A673 (cell line): ENCODE data around the gene KRTAP4-4. TPM values are rescaled to one million over a fixed set of nuclear protein-coding genes. Genes with fewer than 3 reads are reported as not detected.

Experiments
- BruUV-seq: library from RNA; stranded (reverse); fragments of 400-500 nt; replicated peaks from 2 replicates; lab custom pipeline; 2021; lab: Mats Ljungman, UMichigan
- CTCF ChIA-PET: fragments of 300-600 bp; sonication (Branson Sonifier 250); formaldehyde crosslinking; loops from one replicate; lab custom pipeline; 2022; ENCODE audit warnings: antibody characterized with exemption; lab: Charles Lee
- POLR2A ChIA-PET: fragments of 300-600 bp; sonication (Branson Sonifier 250); formaldehyde crosslinking; loops from one replicate; lab custom pipeline; 2022; ENCODE audit warnings: antibody characterized with exemption; ENCODE audit not compliant: low non-redundant PET; lab: Charles Lee
- DNase-seq: peaks from one replicate; pipeline ENCODE4 v3.0.0-alpha.2; 2015; ENCODE audit warnings: low spot score
- H3K27ac ChIP-seq: fragments of 200-600 bp; sonication (generic); 2 replicates; pipeline ENCODE4 v1.5.1; 2016; ENCODE audit warnings: mixed run types, low read depth, mild to moderate bottlenecking, mixed read lengths, antibody characterized with exemption, low read length; ENCODE audit not compliant: poor library complexity, severe bottlenecking
- H3K27me3 ChIP-seq: fragments of 200-600 bp; sonication (generic); replicated peaks from 2 replicates; pipeline ENCODE4 v1.6.1; 2017; ENCODE audit warnings: mixed run types, low read depth, mild to moderate bottlenecking, mixed read lengths, antibody characterized with exemption, low read length; ENCODE audit not compliant: insufficient read depth, poor library complexity
- H3K36me3 ChIP-seq: fragments of 200-600 bp; sonication (generic); 2 replicates; pipeline ENCODE4 v1.6.1; 2016; ENCODE audit warnings: mixed run types, mild to moderate bottlenecking, mixed read lengths, antibody characterized with exemption, low read length; ENCODE audit not compliant: insufficient read depth, poor library complexity, severe bottlenecking
- H3K4me1 ChIP-seq: fragments of 200-600 bp; sonication (generic); 2 replicates; pipeline ENCODE4 v1.6.1; 2017; ENCODE audit warnings: mixed run types, mild to moderate bottlenecking, mixed read lengths, antibody characterized with exemption, low read length; ENCODE audit not compliant: insufficient read depth, poor library complexity, severe bottlenecking
- H3K4me3 ChIP-seq: fragments of 200-600 bp; sonication (generic); 2 replicates; pipeline ENCODE4 v1.5.1; 2016; ENCODE audit warnings: low read depth, mixed run types, mild to moderate bottlenecking, mixed read lengths, low read length; ENCODE audit not compliant: poor library complexity, severe bottlenecking
- H3K9me3 ChIP-seq: fragments of 200-600 bp; sonication (generic); 2 replicates; pipeline ENCODE4 v1.6.1; 2016; ENCODE audit warnings: mixed run types, low read depth, mild to moderate bottlenecking, mixed read lengths, antibody characterized with exemption, low read length; ENCODE audit not compliant: poor library complexity, severe bottlenecking
- CTCF ChIP-seq: fragments of 300-800, 200-600 bp; sonication (generic); conservative IDR thresholded peaks from 2 replicates; pipeline ENCODE4 v1.5.1; 2017; ENCODE audit warnings: low read depth, mild to moderate bottlenecking, antibody characterized with exemption, low read length, moderate library complexity, mixed read lengths
- EZH2 ChIP-seq: fragments of 200-600 bp; sonication (generic); IDR thresholded peaks from 2 replicates; pipeline ENCODE4 v1.6.1; 2017; ENCODE audit warnings: borderline replicate concordance, low read depth, mild to moderate bottlenecking, mixed read lengths, antibody characterized with exemption, low read length; ENCODE audit not compliant: poor library complexity, severe bottlenecking
- intact Hi-C: fragments of 100-400 bp; cut with micrococcal nuclease; formaldehyde crosslinking; loops from one replicate; pipeline ENCODE4 v1.10.0; 2022; ENCODE audit not compliant: unreplicated experiment
- total RNA-seq: library from RNA; stranded (reverse); gene quantifications from 2 replicates; pipeline ENCODE4 v1.2.3, GENCODE V29; 2021

Gene KRTAP4-4
- total RNA-seq, 1 experiment from 2014 or later, result not detected

GRCh38 chr17:41177727-41178271 lies 17.3 kb upstream of the KRTAP4-4 start, which contains the start of gene KRTAP4-2:
Gene KRTAP4-2 (minus strand): TSS chr17:41178221. CDS start chr17:41178164, 57 bp downstream.
- H3K27me3 ChIP-seq, result no peaks in the 10 kb centered on the region
- H3K27ac ChIP-seq, result no peak within 1 kb of the TSS
- no peak for DNase-seq
- BruUV-seq, result no TSS peak
- H3K4me3 ChIP-seq, result no peak within 1 kb of the TSS
- CTCF ChIA-PET, result no interaction called here
- H3K4me1 ChIP-seq, result no peaks in the 10 kb centered on the region
- no peaks in the 10 kb centered on the region for H3K9me3 ChIP-seq
- no peaks in the 10 kb centered on the region for H3K36me3 ChIP-seq
- POLR2A ChIA-PET, result no interaction called here
- intact Hi-C loops, result no loop called here
- TF ChIP-seq EZH2 (no peak), CTCF (no peak)

- BruUV-seq, result no TSS peak
- H3K27me3 ChIP-seq, result no peaks in the 10 kb centered on the region
- H3K36me3 ChIP-seq, result no peaks in the 10 kb centered on the region
- H3K27ac ChIP-seq, result no peak overlapping the region
- intact Hi-C loops, result no loop called here
- ChIA-PET CTCF (no interaction called here), POLR2A (no interaction called here)
- no peaks in the 10 kb centered on the region for H3K4me1 ChIP-seq
- no peaks in the 10 kb centered on the region for H3K9me3 ChIP-seq
- no peak for DNase-seq
- TF ChIP-seq EZH2, result no peak
- TF ChIP-seq CTCF, result no peak
- no peak overlapping the region for H3K4me3 ChIP-seq
Measured at GRCh38 chr17:41176744-41177387, 16.3 kb upstream of the KRTAP4-4 start.

GRCh38 chr17:41171886-41172285 lies 11.3 kb upstream of the KRTAP4-4 start:
- CTCF ChIA-PET, result no interaction called here
- Histone ChIP-seq H3K27ac (no peak overlapping the region), H3K36me3 (no peaks in the 10 kb centered on the region), H3K4me1 (no peaks in the 10 kb centered on the region), H3K27me3 (no peaks in the 10 kb centered on the region), H3K9me3 (no peaks in the 10 kb centered on the region), H3K4me3 (no peak overlapping the region)
- DNase-seq, result no peak
- TF ChIP-seq CTCF (no peak), EZH2 (no peak)
- POLR2A ChIA-PET, result no interaction called here
- intact Hi-C loops, result no loop called here
- BruUV-seq, result no TSS peak
